Measurements from ENCODE around the gene CA9. TPM values are rescaled to one million over a fixed set of nuclear protein-coding genes. Genes with fewer than 3 reads are reported as not detected.

CA9 gene
- total RNA-seq, 1 experiment from 2014 or later, result 26.8 TPM

DNA sequence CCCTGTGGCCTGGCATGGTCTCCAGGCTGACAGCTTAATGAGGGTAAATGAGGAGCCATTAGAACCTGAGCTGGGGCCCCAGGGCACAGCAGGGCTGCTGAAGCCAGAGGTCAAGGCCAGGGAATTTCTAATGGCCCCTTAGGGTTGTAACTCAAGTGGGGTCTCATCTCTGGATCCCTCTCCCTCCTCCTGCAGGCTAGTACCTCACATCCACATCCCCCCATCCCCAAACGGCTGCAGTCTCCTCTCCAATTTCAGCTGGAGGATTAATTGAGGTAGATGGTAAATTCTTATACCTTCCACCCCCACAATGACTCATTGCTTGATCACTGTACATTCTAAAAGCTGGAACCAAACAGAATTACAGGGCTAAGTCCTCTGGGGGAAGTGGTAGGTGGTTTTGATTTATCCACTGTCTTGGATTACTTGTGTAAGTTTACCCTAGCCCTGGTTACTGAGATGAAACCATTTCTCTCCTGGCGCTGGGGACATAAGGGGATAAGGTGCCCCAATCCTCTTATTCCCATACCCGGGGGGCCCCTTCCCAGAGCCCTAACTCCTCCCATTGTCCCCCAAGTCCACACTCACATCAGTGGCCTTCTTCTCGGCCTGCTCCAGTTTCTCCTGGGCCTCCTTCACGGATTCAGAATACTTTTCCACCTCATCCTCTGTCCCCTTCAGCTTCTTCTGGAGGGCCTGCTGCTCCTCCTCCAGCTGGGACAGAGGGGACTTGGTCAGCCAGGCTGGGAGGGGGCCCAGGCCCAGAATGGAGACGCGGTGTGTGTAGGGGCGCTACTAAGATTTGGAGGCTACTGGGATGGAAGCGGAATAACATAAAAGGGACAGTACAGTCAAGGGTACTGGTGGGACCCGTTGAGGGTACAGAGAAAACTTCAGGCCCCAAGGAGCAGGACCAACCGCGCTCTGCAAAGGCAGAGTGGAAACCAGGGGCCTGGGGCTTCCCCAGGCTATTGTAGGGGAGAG, 15.1 kb downstream of the CA9 start:
- no peaks in the 10 kb centered on the region for H3K9me3 ChIP-seq (ENCODE audit: low read length)
- H4K20me1 ChIP-seq (ENCODE audit: insufficient read depth, low read depth, low read length), result no peaks in the 10 kb centered on the region
- no peaks in the 10 kb centered on the region for H3K79me2 ChIP-seq (ENCODE audit: low read length)
- H3K4me3 ChIP-seq (ENCODE audit: low read length), result no peak overlapping the region
- H3K9me2 ChIP-seq (replicated peaks; ENCODE audit: insufficient read depth, low read length), result no peaks in the 10 kb centered on the region
- no peak overlapping the region for H3K4me2 ChIP-seq (ENCODE audit: low read depth, low read length, poor library complexity, severe bottlenecking)
- peaks cover 5% of the 10 kb centered on the region; the same call in 1 of the 2 replicates for H3K4me1 ChIP-seq (ENCODE audit: low read length)
- no peak overlapping the region for H2AFZ ChIP-seq (ENCODE audit: low read length)
- no peak overlapping the region for H3K27ac ChIP-seq (ENCODE audit: low read length)
- H3K9ac ChIP-seq (ENCODE audit: low read length), result no peak overlapping the region
- no peak for DNase-seq
- no peaks in the 10 kb centered on the region for H3K27me3 ChIP-seq (ENCODE audit: low read length)
- H3K36me3 ChIP-seq (ENCODE audit: insufficient read depth, low read length), result no peaks in the 10 kb centered on the region

DNA sequence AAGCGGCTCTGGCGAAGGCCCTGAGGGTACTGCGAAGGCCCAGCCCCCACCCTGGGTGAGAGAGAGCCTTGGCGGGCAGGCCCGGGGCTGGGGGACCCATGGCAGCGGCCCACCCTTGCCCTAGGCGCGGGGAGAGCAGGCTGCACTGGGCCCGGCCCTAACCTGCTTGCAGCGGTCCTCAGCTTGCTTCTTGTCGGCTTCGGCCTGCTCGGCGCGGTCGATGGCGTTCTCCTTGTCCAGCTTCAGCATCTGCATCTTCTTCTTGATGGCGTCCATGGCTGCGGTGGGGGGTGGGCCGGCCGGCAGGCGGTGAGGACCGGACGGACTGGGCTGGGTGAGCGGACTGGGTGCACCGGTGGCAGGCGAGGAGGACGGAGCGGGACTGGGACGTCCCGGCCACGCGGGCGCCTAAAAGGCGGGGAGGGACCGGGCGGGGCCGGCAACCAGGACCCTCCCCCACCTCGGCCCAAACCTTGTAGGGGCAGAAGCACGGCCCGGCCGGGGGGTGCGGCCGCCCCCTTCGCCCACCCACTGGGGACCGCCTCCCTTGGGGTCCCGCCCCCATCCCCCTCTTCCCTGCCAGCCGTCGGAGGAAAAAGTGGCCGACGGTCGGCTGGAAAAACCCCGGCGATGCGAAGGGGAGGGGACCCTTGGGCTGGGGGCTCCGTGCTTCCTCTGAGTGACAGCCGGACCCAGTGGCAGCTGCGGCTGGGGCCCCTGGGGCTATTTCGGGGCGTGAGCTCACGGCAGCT, 16.0 kb downstream of the CA9 start, which contains the start of gene TPM2:
Gene TPM2, minus strand, starts transcription at position 384 of the 752 bp plus-strand sequence. Its CDS starts 108 bp downstream, at position 276.
- peaks cover 5% of the 10 kb centered on the region; the same call in 1 of the 2 replicates for H3K4me1 ChIP-seq (ENCODE audit: low read length)
- H3K9me2 ChIP-seq (replicated peaks; ENCODE audit: insufficient read depth, low read length), result no peaks in the 10 kb centered on the region
- no peaks in the 10 kb centered on the region for H3K27me3 ChIP-seq (ENCODE audit: low read length)
- H3K36me3 ChIP-seq (ENCODE audit: insufficient read depth, low read length), result no peaks in the 10 kb centered on the region
- H2AFZ ChIP-seq (ENCODE audit: low read length), result no peak within 1 kb of the TSS
- no peaks in the 10 kb centered on the region for H4K20me1 ChIP-seq (ENCODE audit: insufficient read depth, low read depth, low read length)
- no peak within 1 kb of the TSS for H3K9ac ChIP-seq (ENCODE audit: low read length)
- H3K4me3 ChIP-seq (ENCODE audit: low read length), result no peak within 1 kb of the TSS
- no peaks in the 10 kb centered on the region for H3K79me2 ChIP-seq (ENCODE audit: low read length)
- H3K4me2 ChIP-seq (ENCODE audit: low read depth, low read length, poor library complexity, severe bottlenecking), result no peak within 1 kb of the TSS
- H3K27ac ChIP-seq (ENCODE audit: low read length), result no peak within 1 kb of the TSS
- DNase-seq, result no peak
- no peaks in the 10 kb centered on the region for H3K9me3 ChIP-seq (ENCODE audit: low read length)

DNA sequence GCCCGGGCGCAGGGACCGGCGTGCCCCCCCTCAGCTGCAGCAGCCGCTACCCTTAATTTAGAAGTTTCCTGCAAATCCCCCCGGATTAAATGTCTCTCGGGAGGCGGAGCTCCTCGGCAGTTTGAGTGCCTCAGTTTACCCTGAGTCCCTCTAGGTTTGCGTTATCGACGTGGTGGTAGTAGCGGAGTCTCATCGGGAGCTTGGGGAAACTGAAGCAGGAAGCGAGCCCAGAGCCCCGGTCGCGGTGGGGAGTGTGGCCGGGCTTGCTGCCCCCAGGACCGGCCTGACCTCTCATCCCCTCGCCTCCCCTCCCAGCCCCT, 16.5 kb downstream of the CA9 start:
- no peak overlapping the region for H3K4me3 ChIP-seq (ENCODE audit: low read length)

DNA sequence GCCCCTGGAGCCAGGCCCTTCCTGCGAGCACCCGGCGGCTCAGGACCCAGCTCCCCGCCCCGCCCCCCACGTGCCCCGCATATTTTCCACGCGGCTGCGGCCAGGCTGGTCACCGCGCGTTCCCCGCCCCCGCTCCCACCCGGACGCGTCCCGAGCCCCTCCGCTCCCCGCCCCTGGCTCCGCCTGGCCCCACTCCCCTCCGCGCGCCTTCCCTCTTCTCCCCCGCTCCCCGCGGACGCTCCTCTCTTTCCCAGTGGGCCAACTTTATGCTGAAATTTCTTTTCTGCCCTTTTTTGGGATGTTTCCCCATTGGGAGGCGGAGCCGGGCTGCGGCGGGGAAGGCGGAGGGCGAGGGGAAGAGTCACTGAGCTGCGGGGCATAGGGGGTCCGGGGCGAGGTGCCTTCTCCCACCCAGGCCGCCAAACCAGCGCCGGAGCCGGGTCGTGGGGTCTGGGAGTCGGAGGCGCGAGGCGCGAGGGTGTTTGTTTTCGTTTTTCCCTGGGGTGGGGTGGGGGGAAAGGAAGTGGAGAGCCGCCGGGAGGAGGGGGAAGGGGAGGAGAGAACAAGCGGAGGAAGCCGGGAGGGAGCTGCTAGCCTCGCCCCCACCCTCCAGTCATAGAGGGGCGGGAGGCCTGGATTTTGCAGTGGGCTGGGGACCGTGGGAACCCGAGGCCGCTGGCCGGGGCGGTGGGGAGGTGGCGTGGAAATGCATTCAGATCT, 17.0 kb downstream of the CA9 start:
- no peak overlapping the region for H3K4me3 ChIP-seq (ENCODE audit: low read length)
- no peaks in the 10 kb centered on the region for H3K9me3 ChIP-seq (ENCODE audit: low read length)
- H3K27me3 ChIP-seq (ENCODE audit: low read length), result no peaks in the 10 kb centered on the region
- H3K9me2 ChIP-seq (replicated peaks; ENCODE audit: insufficient read depth, low read length), result no peaks in the 10 kb centered on the region
- no peak overlapping the region for H3K27ac ChIP-seq (ENCODE audit: low read length)
- no peaks in the 10 kb centered on the region for H4K20me1 ChIP-seq (ENCODE audit: insufficient read depth, low read depth, low read length)
- H3K79me2 ChIP-seq (ENCODE audit: low read length), result no peaks in the 10 kb centered on the region
- H3K4me1 ChIP-seq (ENCODE audit: low read length), result peaks cover 5% of the 10 kb centered on the region; the same call in 1 of the 2 replicates
- no peak overlapping the region for H3K9ac ChIP-seq (ENCODE audit: low read length)
- H3K4me2 ChIP-seq (ENCODE audit: low read depth, low read length, poor library complexity, severe bottlenecking), result no peak overlapping the region
- H3K36me3 ChIP-seq (ENCODE audit: insufficient read depth, low read length), result peaks cover 3% of the 10 kb centered on the region; the same call in 1 of the 2 replicates
- no peak for DNase-seq
- H2AFZ ChIP-seq (ENCODE audit: low read length), result no peak overlapping the region

More for the DNA sequence above, 16.5 kb downstream of the CA9 start:
- Histone ChIP-seq H3K27ac (ENCODE audit: low read length) (no peak overlapping the region), H3K36me3 (ENCODE audit: insufficient read depth, low read length) (no peaks in the 10 kb centered on the region), H2AFZ (ENCODE audit: low read length) (no peak overlapping the region), H3K4me1 (ENCODE audit: low read length) (peaks cover 5% of the 10 kb centered on the region; the same call in 1 of the 2 replicates), H4K20me1 (ENCODE audit: insufficient read depth, low read depth, low read length) (no peaks in the 10 kb centered on the region), H3K9me3 (ENCODE audit: low read length) (no peaks in the 10 kb centered on the region), H3K9ac (ENCODE audit: low read length) (no peak overlapping the region), H3K79me2 (ENCODE audit: low read length) (no peaks in the 10 kb centered on the region), H3K27me3 (ENCODE audit: low read length) (no peaks in the 10 kb centered on the region), H3K4me2 (ENCODE audit: low read depth, low read length, poor library complexity, severe bottlenecking) (no peak overlapping the region), H3K9me2 (replicated peaks; ENCODE audit: insufficient read depth, low read length) (no peaks in the 10 kb centered on the region)
- no peak for DNase-seq

DNA sequence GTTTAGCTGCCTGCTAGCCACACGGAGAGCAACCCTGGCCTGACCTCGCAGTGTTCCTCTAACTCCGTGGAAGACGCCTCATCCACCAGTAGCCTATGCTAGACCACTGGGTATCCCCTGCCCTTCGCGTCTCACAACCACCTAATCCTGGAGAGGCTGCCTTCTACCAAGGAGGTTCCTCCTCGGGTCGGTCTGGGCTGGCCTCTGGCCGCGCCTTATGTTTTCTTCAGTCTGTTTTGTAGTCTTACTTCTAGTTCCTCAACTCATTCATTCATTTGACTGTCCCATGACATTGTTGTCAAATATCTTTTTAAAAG, 17.6 kb downstream of the CA9 start:
- DNase-seq, result no peak
- no peak overlapping the region for H3K9ac ChIP-seq (ENCODE audit: low read length)
- no peak overlapping the region for H3K4me3 ChIP-seq (ENCODE audit: low read length)

DNA sequence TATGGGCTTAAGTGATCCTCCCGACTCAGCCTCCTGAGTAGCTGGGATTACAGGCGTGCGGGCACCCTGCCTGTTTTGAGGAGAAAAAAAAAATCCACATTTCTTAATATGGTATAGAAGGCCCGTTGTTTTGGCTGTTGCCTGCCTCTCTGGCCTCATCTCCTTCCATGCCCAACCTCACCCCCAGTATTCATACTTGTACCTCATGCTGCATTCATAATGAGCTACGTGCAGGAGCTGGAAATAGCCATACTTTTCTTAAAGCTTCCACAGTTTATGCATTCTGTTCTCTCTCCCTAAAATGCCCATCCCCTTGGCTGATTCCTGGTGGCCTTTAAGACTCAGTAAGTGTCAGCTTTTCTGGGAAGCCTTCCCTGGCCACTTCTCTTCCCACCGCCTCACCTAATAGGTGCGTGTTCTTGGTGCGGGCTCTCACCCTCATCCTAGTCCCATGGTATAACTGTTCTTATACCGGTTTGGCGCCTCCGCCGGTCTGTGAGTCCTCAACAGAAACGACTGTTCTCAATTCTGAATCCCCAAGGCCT, 18.1 kb downstream of the CA9 start:
- Histone ChIP-seq H3K9ac (ENCODE audit: low read length) (no peak overlapping the region), H3K9me2 (replicated peaks; ENCODE audit: insufficient read depth, low read length) (no peaks in the 10 kb centered on the region), H3K36me3 (ENCODE audit: insufficient read depth, low read length) (peaks cover 10% of the 10 kb centered on the region), H3K79me2 (ENCODE audit: low read length) (no peaks in the 10 kb centered on the region), H2AFZ (ENCODE audit: low read length) (no peak overlapping the region), H3K4me1 (ENCODE audit: low read length) (peaks cover 3% of the 10 kb centered on the region; the same call in 1 of the 2 replicates), H4K20me1 (ENCODE audit: insufficient read depth, low read depth, low read length) (no peaks in the 10 kb centered on the region), H3K9me3 (ENCODE audit: low read length) (no peaks in the 10 kb centered on the region), H3K4me3 (ENCODE audit: low read length) (no peak overlapping the region), H3K27ac (ENCODE audit: low read length) (no peak overlapping the region), H3K27me3 (ENCODE audit: low read length) (no peaks in the 10 kb centered on the region), H3K4me2 (ENCODE audit: low read depth, low read length, poor library complexity, severe bottlenecking) (no peak overlapping the region)
- no peak for DNase-seq

More for the DNA sequence above, 17.6 kb downstream of the CA9 start:
- Histone ChIP-seq H3K9me3 (ENCODE audit: low read length) (no peaks in the 10 kb centered on the region), H3K79me2 (ENCODE audit: low read length) (no peaks in the 10 kb centered on the region), H2AFZ (ENCODE audit: low read length) (no peak overlapping the region), H3K9me2 (replicated peaks; ENCODE audit: insufficient read depth, low read length) (no peaks in the 10 kb centered on the region), H3K4me1 (ENCODE audit: low read length) (peaks cover 5% of the 10 kb centered on the region; the same call in 1 of the 2 replicates), H3K36me3 (ENCODE audit: insufficient read depth, low read length) (peaks cover 8% of the 10 kb centered on the region), H4K20me1 (ENCODE audit: insufficient read depth, low read depth, low read length) (no peaks in the 10 kb centered on the region), H3K27ac (ENCODE audit: low read length) (no peak overlapping the region), H3K4me2 (ENCODE audit: low read depth, low read length, poor library complexity, severe bottlenecking) (no peak overlapping the region), H3K27me3 (ENCODE audit: low read length) (no peaks in the 10 kb centered on the region)

DNA sequence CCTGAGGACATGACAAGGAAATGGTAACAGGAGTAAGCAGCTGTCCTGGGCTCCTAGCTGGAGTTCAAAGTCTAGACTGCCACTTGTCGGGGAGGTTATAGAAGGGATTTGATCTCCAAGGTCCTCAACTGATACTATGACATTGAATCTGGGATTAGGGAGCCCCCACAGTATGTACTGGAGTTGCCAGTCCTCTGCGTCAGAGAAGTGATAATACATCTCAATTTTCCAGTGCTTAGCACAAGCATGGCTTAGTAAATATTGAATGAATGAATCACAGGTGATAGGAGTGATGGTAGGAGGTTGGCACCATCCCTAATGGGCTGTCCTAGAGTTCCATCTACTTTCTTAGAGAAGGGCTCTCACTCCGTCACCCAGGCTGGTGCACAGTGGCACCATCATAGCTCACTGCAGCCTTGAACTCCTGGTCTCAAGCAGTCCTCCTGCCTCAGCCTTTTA, 22.2 kb downstream of the CA9 start:
- Histone ChIP-seq H3K9ac (ENCODE audit: low read length) (no peak overlapping the region), H3K36me3 (ENCODE audit: insufficient read depth, low read length) (peaks cover 24% of the 10 kb centered on the region), H3K4me3 (ENCODE audit: low read length) (no peak overlapping the region), H3K27ac (ENCODE audit: low read length) (no peak overlapping the region), H3K27me3 (ENCODE audit: low read length) (no peaks in the 10 kb centered on the region), H2AFZ (ENCODE audit: low read length) (no peak overlapping the region), H3K4me1 (ENCODE audit: low read length) (no peaks in the 10 kb centered on the region), H3K9me2 (replicated peaks; ENCODE audit: insufficient read depth, low read length) (no peaks in the 10 kb centered on the region), H3K4me2 (ENCODE audit: low read depth, low read length, poor library complexity, severe bottlenecking) (no peak overlapping the region), H4K20me1 (ENCODE audit: insufficient read depth, low read depth, low read length) (no peaks in the 10 kb centered on the region), H3K9me3 (ENCODE audit: low read length) (no peaks in the 10 kb centered on the region), H3K79me2 (ENCODE audit: low read length) (no peaks in the 10 kb centered on the region)
- no peak for DNase-seq

All from Karpas-422 (cell line).